Measurements from ENCODE around the gene PXDN.

DNA sequence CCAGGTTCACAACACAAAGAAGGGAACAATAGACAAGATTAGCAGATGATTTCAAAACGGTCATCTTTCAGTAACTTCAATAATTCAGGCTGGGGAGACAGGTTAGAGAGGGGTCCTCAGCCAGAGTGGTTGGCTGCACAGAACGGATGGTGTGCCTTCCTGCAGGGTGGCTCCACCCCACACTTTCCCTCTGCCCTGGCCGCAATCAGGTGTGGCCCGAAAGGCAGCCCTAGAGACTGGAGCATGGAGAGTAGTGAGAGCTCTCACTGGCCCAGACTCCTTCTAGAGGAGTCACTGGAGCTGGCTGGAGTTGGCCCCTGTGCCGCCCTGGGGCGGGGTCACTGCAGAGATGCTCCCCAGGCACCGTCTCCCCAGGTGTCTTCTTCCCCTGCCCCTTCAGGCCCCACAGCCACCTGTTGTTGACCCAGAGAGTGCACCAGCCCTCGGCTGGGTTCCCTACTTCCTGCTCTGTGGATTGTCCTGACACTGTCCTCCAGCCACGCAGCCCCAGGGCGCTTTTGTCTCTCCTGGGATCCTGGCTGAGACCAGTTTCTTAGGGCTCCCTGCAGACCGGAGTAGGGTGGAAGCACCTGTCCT lies 126.8 kb downstream of the PXDN start:
- TF ChIP-seq, protein P1, sequence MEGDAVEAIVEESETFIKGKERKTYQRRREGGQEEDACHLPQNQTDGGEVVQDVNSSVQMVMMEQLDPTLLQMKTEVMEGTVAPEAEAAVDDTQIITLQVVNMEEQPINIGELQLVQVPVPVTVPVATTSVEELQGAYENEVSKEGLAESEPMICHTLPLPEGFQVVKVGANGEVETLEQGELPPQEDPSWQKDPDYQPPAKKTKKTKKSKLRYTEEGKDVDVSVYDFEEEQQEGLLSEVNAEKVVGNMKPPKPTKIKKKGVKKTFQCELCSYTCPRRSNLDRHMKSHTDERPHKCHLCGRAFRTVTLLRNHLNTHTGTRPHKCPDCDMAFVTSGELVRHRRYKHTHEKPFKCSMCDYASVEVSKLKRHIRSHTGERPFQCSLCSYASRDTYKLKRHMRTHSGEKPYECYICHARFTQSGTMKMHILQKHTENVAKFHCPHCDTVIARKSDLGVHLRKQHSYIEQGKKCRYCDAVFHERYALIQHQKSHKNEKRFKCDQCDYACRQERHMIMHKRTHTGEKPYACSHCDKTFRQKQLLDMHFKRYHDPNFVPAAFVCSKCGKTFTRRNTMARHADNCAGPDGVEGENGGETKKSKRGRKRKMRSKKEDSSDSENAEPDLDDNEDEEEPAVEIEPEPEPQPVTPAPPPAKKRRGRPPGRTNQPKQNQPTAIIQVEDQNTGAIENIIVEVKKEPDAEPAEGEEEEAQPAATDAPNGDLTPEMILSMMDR (conservative IDR thresholded peaks at IDR 0.05; ENCODE audit: low read length): no peak
- no peak for TF ChIP-seq EZH2phosphoT487 (IDR thresholded peaks at IDR 0.05; ENCODE audit: borderline replicate concordance)

All from Loucy (cell line).